NB4 (cell line): ENCODE measurements around the gene ISG20.

Source experiments
- MYC ChIP-seq: IDR thresholded peaks from 2 replicates; pipeline ENCODE4 v1.6.1; 2011; ENCODE audit warnings: low read depth, low read length
- TF ChIP-seq, protein P1 (sequence below): IDR thresholded peaks from one replicate; pipeline ENCODE4 v1.5.1; 2012; ENCODE audit warnings: low read depth, low read length

DNA sequence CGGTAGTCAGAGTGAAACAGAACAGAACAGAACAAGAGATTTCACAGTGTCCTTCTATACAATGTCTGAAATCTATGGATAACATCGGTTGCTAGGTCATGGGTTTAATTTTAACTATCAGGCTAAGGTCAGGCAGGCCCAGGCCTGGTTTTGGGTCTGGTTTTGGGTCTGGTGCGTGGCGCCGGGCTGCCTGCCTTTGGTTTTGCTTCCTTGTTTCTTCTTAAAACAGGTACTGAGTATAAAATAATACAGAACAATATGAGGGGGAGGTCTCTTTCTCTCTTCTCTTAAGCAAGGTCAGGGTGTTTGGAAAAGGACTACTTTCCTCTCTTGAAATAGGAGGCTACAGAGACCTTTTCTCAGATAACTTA is 16.2 kb upstream of the ISG20 start:
- TF ChIP-seq MYC = no peak
- TF ChIP-seq, protein P1, sequence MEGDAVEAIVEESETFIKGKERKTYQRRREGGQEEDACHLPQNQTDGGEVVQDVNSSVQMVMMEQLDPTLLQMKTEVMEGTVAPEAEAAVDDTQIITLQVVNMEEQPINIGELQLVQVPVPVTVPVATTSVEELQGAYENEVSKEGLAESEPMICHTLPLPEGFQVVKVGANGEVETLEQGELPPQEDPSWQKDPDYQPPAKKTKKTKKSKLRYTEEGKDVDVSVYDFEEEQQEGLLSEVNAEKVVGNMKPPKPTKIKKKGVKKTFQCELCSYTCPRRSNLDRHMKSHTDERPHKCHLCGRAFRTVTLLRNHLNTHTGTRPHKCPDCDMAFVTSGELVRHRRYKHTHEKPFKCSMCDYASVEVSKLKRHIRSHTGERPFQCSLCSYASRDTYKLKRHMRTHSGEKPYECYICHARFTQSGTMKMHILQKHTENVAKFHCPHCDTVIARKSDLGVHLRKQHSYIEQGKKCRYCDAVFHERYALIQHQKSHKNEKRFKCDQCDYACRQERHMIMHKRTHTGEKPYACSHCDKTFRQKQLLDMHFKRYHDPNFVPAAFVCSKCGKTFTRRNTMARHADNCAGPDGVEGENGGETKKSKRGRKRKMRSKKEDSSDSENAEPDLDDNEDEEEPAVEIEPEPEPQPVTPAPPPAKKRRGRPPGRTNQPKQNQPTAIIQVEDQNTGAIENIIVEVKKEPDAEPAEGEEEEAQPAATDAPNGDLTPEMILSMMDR = no peak
